Thoracic aorta (tissue), 2 donors: Measurements from ENCODE around the gene MYH13. TPM values are rescaled to one million over a fixed set of nuclear protein-coding genes. Genes with fewer than 3 reads are reported as not detected.
"Not testable (repeated sequence)": the region's sequence is repeated elsewhere in the genome, so short reads cannot be mapped to it uniquely, and the experiment has no call there.

Experiments
- ATAC-seq: fragments of 150-250 bp; one replicate; pipeline ENCODE4 v1.8.0; 2017; ENCODE audit warnings: low read depth; ENCODE audit not compliant: insufficient number of reproducible peaks, low FRiP score
- DNase-seq: peaks from one replicate; pipeline ENCODE4 v3.0.0-alpha.2; 2020; ENCODE audit warnings: low spot score
- H3K27ac ChIP-seq, 2 donors: fragments of 200-600 bp; sonication (generic); 1 replicate in 1 of 2; 2 replicates in 1 of 2; pipeline ENCODE4 v1.5.1; 2016; ENCODE audit warnings: mild to moderate bottlenecking in 2 of 2, moderate library complexity in 2 of 2
- H3K27me3 ChIP-seq: fragments of 200-600 bp; sonication (generic); replicated peaks from 2 replicates; pipeline ENCODE4 v1.6.0; 2016; ENCODE audit warnings: mild to moderate bottlenecking; ENCODE audit not compliant: insufficient read depth
- H3K36me3 ChIP-seq: fragments of 200-600 bp; sonication (generic); one replicate; pipeline ENCODE4 v1.5.1; 2016
- H3K4me1 ChIP-seq, 2 donors: fragments of 200-600 bp; sonication (generic); 1 replicate in 1 of 2; 2 replicates in 1 of 2; pipeline versions ENCODE4 v1.5.1 to v1.6.0; 2016; ENCODE audit warnings: low read depth in 2 of 2, mild to moderate bottlenecking in 1 of 2; ENCODE audit not compliant: control insufficient read depth in 1 of 2
- H3K4me3 ChIP-seq: fragments of 200-600 bp; sonication (generic); 2 replicates; pipeline ENCODE4 v1.5.1; 2016; ENCODE audit warnings: mild to moderate bottlenecking
- H3K9me3 ChIP-seq: fragments of 200-600 bp; sonication (generic); 2 replicates; pipeline ENCODE4 v1.5.1; 2016
- CTCF ChIP-seq: fragments of 200-600 bp; sonication (generic); IDR thresholded peaks from one replicate; pipeline ENCODE4 v1.5.1; 2019; ENCODE audit warnings: antibody characterized with exemption
- total RNA-seq, 2 donors: library from RNA; depleted of rRNA; stranded (reverse); fragments of >200 nt; gene quantifications; one replicate each; pipeline versions ENCODE4 v1.1.0 to v1.2.3, GENCODE V29; 2016

Gene MYH13
- total RNA-seq, 2 donors from 2014 or later, result not detected

GRCh38 chr17:10294180-10294579 lies 78.6 kb downstream of the MYH13 start:
- H3K4me3 ChIP-seq, result no peak overlapping the region
- TF ChIP-seq CTCF, result no peak
- no peak overlapping the region for H3K27ac ChIP-seq
- DNase-seq (no peak), ATAC-seq (no peak)
- H3K4me1 ChIP-seq, result no peaks in the 10 kb centered on the region
- H3K27me3 ChIP-seq, result no peaks in the 10 kb centered on the region
- no peaks in the 10 kb centered on the region for H3K36me3 ChIP-seq
- no peaks in the 10 kb centered on the region for H3K9me3 ChIP-seq

- no peaks in the 10 kb centered on the region for H3K36me3 ChIP-seq
- no peaks in the 10 kb centered on the region for H3K9me3 ChIP-seq
- H3K4me3 ChIP-seq, result no peak overlapping the region
- H3K27me3 ChIP-seq, result no peaks in the 10 kb centered on the region
- no peaks in the 10 kb centered on the region for H3K4me1 ChIP-seq
- TF ChIP-seq CTCF, result no peak
- no peak for DNase-seq
- H3K27ac ChIP-seq, result no peak overlapping the region
- no peak for ATAC-seq
Observed at GRCh38 chr17:10292057-10292937, 80.5 kb downstream of the MYH13 start.

GRCh38 chr17:10291576-10291975 lies 81.2 kb downstream of the MYH13 start:
- not testable (repeated sequence) for ATAC-seq, H3K4me1 ChIP-seq, H3K27me3 ChIP-seq, H3K4me3 ChIP-seq, H3K36me3 ChIP-seq, DNase-seq, H3K9me3 ChIP-seq, H3K27ac ChIP-seq

- DNase-seq, result no peak
Observed at GRCh38 chr17:10290041-10290440, 82.8 kb downstream of the MYH13 start.

GRCh38 chr17:10286324-10286723 lies 86.5 kb downstream of the MYH13 start:
- H3K27me3 ChIP-seq, result no peaks in the 10 kb centered on the region
- H3K27ac ChIP-seq, result no peak overlapping the region
- H3K36me3 ChIP-seq, result no peaks in the 10 kb centered on the region
- ATAC-seq (no peak), DNase-seq (no peak)
- H3K4me3 ChIP-seq, result no peak overlapping the region
- no peaks in the 10 kb centered on the region for H3K9me3 ChIP-seq
- TF ChIP-seq CTCF, result no peak
- no peaks in the 10 kb centered on the region for H3K4me1 ChIP-seq

More at GRCh38 chr17:10290041-10290440, 82.8 kb downstream of the MYH13 start:
- Histone ChIP-seq H3K4me3 (no peak overlapping the region), H3K27me3 (no peaks in the 10 kb centered on the region), H3K27ac (no peak overlapping the region), H3K4me1 (no peaks in the 10 kb centered on the region), H3K9me3 (no peaks in the 10 kb centered on the region), H3K36me3 (no peaks in the 10 kb centered on the region)
- no peak for ATAC-seq
- TF ChIP-seq CTCF, result no peak
